Cardiac muscle cell (in vitro differentiated cells and primary cell): ENCODE data around the gene TSEN34. TPM values are rescaled to one million over a fixed set of nuclear protein-coding genes. Genes with fewer than 3 reads are reported as not detected.

Experiments
- DNase-seq, 2 donors: peaks; one replicate each; pipeline versions ENCODE4 v3.0.0 to v3.0.0-alpha.2; 2010 to 2017; ENCODE audit warnings: low read depth in 1 of 2, low spot score in 1 of 2
- H3K27ac ChIP-seq: fragments of 200-600 bp; sonication (generic); 2 replicates; pipeline ENCODE4 v1.5.1; 2016
- H3K27me3 ChIP-seq: fragments of 200-600 bp; sonication (generic); 2 replicates; pipeline ENCODE4 v1.6.0; 2016; ENCODE audit warnings: control low read depth
- H3K36me3 ChIP-seq: fragments of 200-600 bp; sonication (generic); 2 replicates; pipeline ENCODE4 v1.5.1; 2016; ENCODE audit warnings: control low read depth
- H3K4me1 ChIP-seq: fragments of 200-600 bp; sonication (generic); 2 replicates; pipeline ENCODE4 v1.8.1; 2017; ENCODE audit warnings: low read depth, mild to moderate bottlenecking, mixed run types
- H3K4me3 ChIP-seq: fragments of 200-600 bp; sonication (generic); 2 replicates; pipeline ENCODE4 v1.5.1; 2016; ENCODE audit warnings: mild to moderate bottlenecking
- H3K9me3 ChIP-seq: fragments of 200-600 bp; sonication (generic); 2 replicates; pipeline ENCODE4 v1.5.1; 2017; ENCODE audit warnings: low read depth, mild to moderate bottlenecking, control low read depth
- CTCF ChIP-seq: IDR thresholded peaks from 2 replicates; pipeline ENCODE4 v1.5.1; 2012; ENCODE audit warnings: low read depth, mild to moderate bottlenecking, low read length
- polyA plus RNA-seq: library from polyadenylated mRNA; unstranded; fragments of >200 nt; fragmentation: Nextera tagmentation; extraction: Ambion mirVana; gene quantifications from 2 replicates; pipeline ENCODE4 v1.2.1, GENCODE V29; 2016
- total RNA-seq: library from RNA; depleted of rRNA; stranded (reverse); fragments of >200 nt; gene quantifications from 2 replicates; pipeline ENCODE4 v1.2.3, GENCODE V29; 2016

The TSEN34 gene
- total and polyA plus RNA-seq, 2 experiments from 2014 or later = 113 to 114 TPM

GRCh38 chr19:54207676-54207982 lies 16.5 kb downstream of the TSEN34 start:
- no peak for TF ChIP-seq CTCF

GRCh38 chr19:54207983-54208783 lies 17.1 kb downstream of the TSEN34 start:
- H3K36me3 ChIP-seq = peaks cover 46% of the 10 kb centered on the region
- peaks cover 40% of the 10 kb centered on the region for H3K4me1 ChIP-seq
- H3K27me3 ChIP-seq = no peaks in the 10 kb centered on the region
- no peak overlapping the region for H3K4me3 ChIP-seq
- no peaks in the 10 kb centered on the region for H3K9me3 ChIP-seq
- TF ChIP-seq CTCF = no peak
- peak overlapping the region; percentile 68 for H3K27ac ChIP-seq
- DNase-seq = peak in 1 of 2 donors; percentile 100

More at GRCh38 chr19:54207676-54207982, 16.5 kb downstream of the TSEN34 start:
- no peak for DNase-seq
- Histone ChIP-seq H3K9me3 (no peaks in the 10 kb centered on the region), H3K27ac (peak overlapping the region; percentile 68), H3K4me3 (no peak overlapping the region), H3K36me3 (peaks cover 52% of the 10 kb centered on the region), H3K4me1 (peaks cover 40% of the 10 kb centered on the region), H3K27me3 (no peaks in the 10 kb centered on the region)

- TF ChIP-seq CTCF = no peak
- peak in 1 of 2 donors; percentile 44 for DNase-seq
- Histone ChIP-seq H3K27ac (peak overlapping the region; percentile 68), H3K4me1 (peaks cover 40% of the 10 kb centered on the region), H3K9me3 (no peaks in the 10 kb centered on the region), H3K36me3 (peaks cover 41% of the 10 kb centered on the region), H3K27me3 (no peaks in the 10 kb centered on the region), H3K4me3 (no peak overlapping the region)
Measured at GRCh38 chr19:54208784-54209057, 17.6 kb downstream of the TSEN34 start.

- H3K27ac ChIP-seq = peak overlapping the region; percentile 68
- H3K27me3 ChIP-seq = no peaks in the 10 kb centered on the region
- H3K4me3 ChIP-seq = no peak overlapping the region
- DNase-seq = no peak
- H3K36me3 ChIP-seq = peaks cover 36% of the 10 kb centered on the region
- H3K9me3 ChIP-seq = no peaks in the 10 kb centered on the region
- no peak for TF ChIP-seq CTCF
- H3K4me1 ChIP-seq = peaks cover 43% of the 10 kb centered on the region
Measured at GRCh38 chr19:54209058-54209810, 18.1 kb downstream of the TSEN34 start.

GRCh38 chr19:54209811-54210494 lies 18.8 kb downstream of the TSEN34 start:
- no peak for TF ChIP-seq CTCF
- Histone ChIP-seq H3K27me3 (no peaks in the 10 kb centered on the region), H3K27ac (peak overlapping the region; percentile 68), H3K4me1 (peaks cover 39% of the 10 kb centered on the region), H3K36me3 (peaks cover 28% of the 10 kb centered on the region), H3K9me3 (no peaks in the 10 kb centered on the region), H3K4me3 (no peak overlapping the region)
- peak; percentile 52 to 99 for DNase-seq
